Measurements from ENCODE around the gene ZCCHC17. TPM values are rescaled to one million over a fixed set of nuclear protein-coding genes. Genes with fewer than 3 reads are reported as not detected.
A peak's percentile ranks its signal among the peaks of the same experiment; 100 is the strongest.

Gene ZCCHC17
- total RNA-seq, 1 donor from 2014 or later = 26.2 TPM

GRCh38 chr1:31409946-31410858 is 113.4 kb downstream of the ZCCHC17 start:
- peaks cover 42% of the 10 kb centered on the region for H3K27me3 Mint-ChIP-seq (ENCODE audit: low read depth)
- intact Hi-C loops (cut with micrococcal nuclease) = no loop called here
- no peak for DNase-seq (ENCODE audit: low spot score)
- H3K27ac Mint-ChIP-seq = no peak overlapping the region
- no peaks in the 10 kb centered on the region for H3K9me3 Mint-ChIP-seq
- H3K36me3 Mint-ChIP-seq (ENCODE audit: low read depth) = no peaks in the 10 kb centered on the region
- H3K4me1 Mint-ChIP-seq (ENCODE audit: low read depth) = peaks cover 3% of the 10 kb centered on the region
- H3K4me3 Mint-ChIP-seq (ENCODE audit: low read depth) = no peak overlapping the region

GRCh38 chr1:31410871-31411270 is 114.0 kb downstream of the ZCCHC17 start:
- intact Hi-C loops (cut with micrococcal nuclease) = no loop called here
- Mint-ChIP-seq H3K36me3 (ENCODE audit: low read depth) (no peaks in the 10 kb centered on the region), H3K9me3 (no peaks in the 10 kb centered on the region), H3K4me1 (ENCODE audit: low read depth) (peaks cover 3% of the 10 kb centered on the region), H3K27me3 (ENCODE audit: low read depth) (peaks cover 48% of the 10 kb centered on the region), H3K4me3 (ENCODE audit: low read depth) (no peak overlapping the region), H3K27ac (no peak overlapping the region)
- no peak for DNase-seq (ENCODE audit: low spot score)

GRCh38 chr1:31412205-31412604 is 115.4 kb downstream of the ZCCHC17 start:
- Mint-ChIP-seq H3K27me3 (ENCODE audit: low read depth) (peaks cover 56% of the 10 kb centered on the region), H3K4me3 (ENCODE audit: low read depth) (peak overlapping the region; percentile 65), H3K27ac (no peak overlapping the region), H3K9me3 (no peaks in the 10 kb centered on the region), H3K4me1 (ENCODE audit: low read depth) (peaks cover 3% of the 10 kb centered on the region), H3K36me3 (ENCODE audit: low read depth) (no peaks in the 10 kb centered on the region)
- intact Hi-C loops (cut with micrococcal nuclease) = no loop called here
- DNase-seq (ENCODE audit: low spot score) = no peak

GRCh38 chr1:31412732-31413404 is 116.0 kb downstream of the ZCCHC17 start, which contains the start of gene SERINC2:
TSS of gene SERINC2 (plus strand) at chr1:31413213. CDS start at chr1:31413266, 53 bp downstream.
- Mint-ChIP-seq H3K4me1 (ENCODE audit: low read depth) (peaks cover 3% of the 10 kb centered on the region), H3K9me3 (no peaks in the 10 kb centered on the region), H3K4me3 (ENCODE audit: low read depth) (peak within 1 kb of the TSS; percentile 79), H3K27ac (no peak within 1 kb of the TSS), H3K27me3 (ENCODE audit: low read depth) (peaks cover 60% of the 10 kb centered on the region), H3K36me3 (ENCODE audit: low read depth) (no peaks in the 10 kb centered on the region)
- no peak for DNase-seq (ENCODE audit: low spot score)
- intact Hi-C loops (cut with micrococcal nuclease) = no loop called here

- peak overlapping the region; percentile 79 for H3K4me3 Mint-ChIP-seq (ENCODE audit: low read depth)
- no peak overlapping the region for H3K27ac Mint-ChIP-seq
- H3K27me3 Mint-ChIP-seq (ENCODE audit: low read depth) = peaks cover 60% of the 10 kb centered on the region
- intact Hi-C loops (cut with micrococcal nuclease) = no loop called here
- no peak for DNase-seq (ENCODE audit: low spot score)
- peaks cover 3% of the 10 kb centered on the region for H3K4me1 Mint-ChIP-seq (ENCODE audit: low read depth)
- no peaks in the 10 kb centered on the region for H3K9me3 Mint-ChIP-seq
- H3K36me3 Mint-ChIP-seq (ENCODE audit: low read depth) = no peaks in the 10 kb centered on the region
Observed at GRCh38 chr1:31413405-31414001, 116.7 kb downstream of the ZCCHC17 start.

Other genes with a start within 250 kb of the ZCCHC17 start
- gene PUM1, start 231.3 kb upstream of the ZCCHC17 start, total RNA-seq = 121 and 125 TPM in 2 replicates
- 0.07 TPM in 1 of 2 replicates, not detected in the other for gene NKAIN1, start 57.1 kb upstream of the ZCCHC17 start, total RNA-seq
- gene SNRNP40, start 244 bp upstream of the ZCCHC17 start, total RNA-seq = 115 and 116 TPM in 2 replicates
- gene FABP3, start 76.0 kb downstream of the ZCCHC17 start, total RNA-seq = not detected in 2 replicates
- 0.21 and 0.27 TPM in 2 replicates for gene SERINC2, start 116.2 kb downstream of the ZCCHC17 start, total RNA-seq